Medulla oblongata (tissue), 1 donor: ENCODE results near the gene TIMP3.

Source experiments
- DNase-seq: peaks from one replicate; pipeline ENCODE4 v3.0.0-alpha.2; 2015; ENCODE audit errors: extremely low spot score

TIMP3 gene

GRCh38 chr22:32829451-32829851, 27.9 kb downstream of the TIMP3 start:
- DNase-seq: peak; percentile 56

- no peak for DNase-seq
These were observed 29.0 kb downstream of the TIMP3 start for GRCh38 chr22:32830473-32830872.

GRCh38 chr22:32830957-32831356, 29.5 kb downstream of the TIMP3 start:
- no peak for DNase-seq

GRCh38 chr22:32831584-32831983, 30.1 kb downstream of the TIMP3 start:
- no peak for DNase-seq

DNA sequence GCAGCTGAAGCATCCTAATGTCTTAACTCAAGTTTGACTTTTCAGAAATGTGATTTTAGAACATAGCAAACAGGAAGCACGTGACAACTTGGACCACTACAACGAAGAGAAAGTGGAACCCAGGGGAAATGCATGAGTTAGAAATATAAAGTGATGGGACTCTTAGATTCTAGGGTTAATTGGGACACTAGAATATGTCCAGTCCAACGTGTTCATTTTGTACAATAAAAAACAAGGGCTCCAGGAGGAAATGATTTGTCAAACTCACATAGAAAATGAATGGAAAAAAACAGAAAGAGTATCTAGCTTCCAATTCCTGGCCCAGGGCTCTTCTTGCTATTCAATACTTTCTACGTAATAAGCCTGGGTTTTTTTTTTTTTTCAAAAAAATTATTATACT, 30.7 kb downstream of the TIMP3 start:
- DNase-seq: no peak

- DNase-seq: no peak
These were observed 35.0 kb downstream of the TIMP3 start for GRCh38 chr22:32836280-32837123.

DNA sequence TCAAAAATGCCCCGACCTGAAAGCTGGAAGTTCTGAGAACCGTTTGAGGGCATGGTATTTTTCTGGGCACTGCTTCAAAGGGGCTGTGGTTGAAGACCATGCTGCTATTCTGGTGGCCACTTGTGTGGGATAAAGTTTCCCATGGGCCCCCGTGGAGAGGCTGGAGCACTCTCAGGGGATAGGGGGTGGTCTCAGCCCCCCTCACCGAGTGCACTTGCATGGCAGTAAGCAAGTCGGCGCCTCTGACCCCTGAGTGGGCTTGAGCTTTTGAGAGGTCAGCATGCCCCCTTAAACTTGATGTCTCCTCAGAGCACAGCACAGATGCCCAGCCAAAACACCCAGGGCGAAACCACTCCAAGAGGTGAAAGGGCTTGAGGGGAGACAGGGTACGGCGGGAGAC, 35.6 kb downstream of the TIMP3 start:
- no peak for DNase-seq

DNA sequence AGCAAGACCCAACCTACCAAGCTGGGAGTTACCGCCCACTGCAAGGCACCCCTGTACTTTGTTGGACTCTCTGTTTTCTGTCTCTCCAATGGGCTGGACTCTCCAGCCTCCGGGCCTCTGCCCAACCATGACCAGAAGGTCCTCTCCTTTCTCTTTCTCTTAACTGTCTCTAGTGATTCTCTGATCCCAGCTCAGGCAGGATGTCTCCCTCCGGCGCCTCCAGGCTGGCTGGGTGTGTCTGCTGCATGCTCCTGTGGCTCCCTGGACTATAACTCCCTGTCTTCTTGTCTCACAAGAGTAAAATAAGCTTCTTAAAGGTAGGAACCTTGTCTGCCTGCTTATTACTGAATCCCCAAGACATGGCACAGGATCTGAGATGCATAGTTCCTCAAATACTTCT, 36.3 kb downstream of the TIMP3 start:
- no peak for DNase-seq

DNA sequence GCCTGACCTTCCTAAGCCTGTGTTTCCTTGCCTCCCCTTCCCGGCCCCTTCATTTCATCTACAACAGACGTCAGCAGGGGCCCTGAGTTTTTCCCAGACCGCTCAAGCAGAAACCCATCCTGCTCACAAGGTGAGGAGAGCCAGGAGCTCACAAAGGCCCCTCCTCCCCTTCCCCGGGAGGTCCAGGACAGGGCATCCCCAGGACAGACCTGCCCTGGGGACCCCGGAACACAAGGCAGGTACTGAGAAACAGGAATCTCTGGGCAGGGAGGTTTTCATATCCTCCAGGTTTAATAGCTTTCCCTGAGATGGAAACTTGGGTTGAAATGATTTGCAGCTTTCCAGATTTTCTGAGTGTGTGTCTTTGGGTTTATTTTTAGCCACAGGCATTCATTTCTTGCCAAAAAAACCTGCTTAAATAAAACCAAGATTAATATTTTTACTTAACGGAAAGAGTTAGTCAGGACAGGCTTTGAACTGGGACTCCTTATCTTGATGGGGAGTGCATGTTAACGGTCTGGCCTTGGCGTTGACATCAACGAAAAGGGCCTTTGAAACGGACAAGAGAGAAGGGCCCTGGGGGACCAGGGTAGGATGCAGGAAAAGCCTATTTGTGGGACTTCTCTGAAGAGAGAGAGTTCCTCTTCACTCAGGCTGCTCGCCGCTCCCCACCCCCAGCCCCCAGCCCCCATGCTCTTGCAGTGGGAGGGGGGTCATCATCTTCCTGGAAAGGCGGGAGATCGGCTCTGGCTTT, 38.5 kb downstream of the TIMP3 start:
- DNase-seq: no peak

DNA sequence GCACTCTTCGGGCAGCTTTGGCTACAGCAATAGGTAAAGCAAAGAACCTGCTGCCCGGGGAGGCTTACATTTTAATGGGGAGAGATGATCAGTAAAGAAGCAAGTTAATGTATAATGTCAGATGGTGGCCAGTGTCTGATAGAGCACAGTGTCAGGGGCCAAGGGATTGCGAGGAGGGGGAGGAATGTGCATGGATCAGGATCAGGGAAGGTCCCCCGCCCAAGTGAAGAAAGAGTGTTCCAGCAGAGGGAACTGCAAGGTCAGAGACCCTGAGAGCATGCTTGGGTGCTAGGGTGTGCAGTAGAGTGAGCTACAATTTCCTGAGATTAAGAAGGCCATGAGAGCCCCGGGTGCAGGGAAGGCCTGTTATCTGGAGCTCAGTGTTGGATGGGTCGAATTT, 39.7 kb downstream of the TIMP3 start:
- DNase-seq: no peak

- no peak for DNase-seq
These were observed 41.0 kb downstream of the TIMP3 start for GRCh38 chr22:32842486-32842885.

DNA sequence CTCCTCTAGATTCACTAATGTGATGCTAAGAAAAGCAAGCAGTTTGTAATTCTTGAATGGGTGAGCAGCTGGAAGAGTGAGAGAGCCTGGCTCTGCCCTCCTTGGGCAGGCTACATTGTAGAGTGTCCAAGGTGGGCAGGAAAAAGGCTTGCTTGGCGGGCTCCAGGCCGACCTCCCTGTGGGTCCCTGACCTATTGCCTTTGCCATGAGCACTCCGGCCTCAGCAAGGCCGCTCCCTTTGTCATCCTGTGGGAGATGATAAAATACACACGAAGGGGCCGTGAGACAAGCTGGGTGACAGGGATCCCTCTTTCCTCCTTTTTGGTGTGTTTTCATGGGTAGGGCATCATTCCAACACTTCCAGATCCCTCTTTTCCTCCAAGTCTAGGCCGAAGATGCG, 41.8 kb downstream of the TIMP3 start:
- DNase-seq: no peak

DNA sequence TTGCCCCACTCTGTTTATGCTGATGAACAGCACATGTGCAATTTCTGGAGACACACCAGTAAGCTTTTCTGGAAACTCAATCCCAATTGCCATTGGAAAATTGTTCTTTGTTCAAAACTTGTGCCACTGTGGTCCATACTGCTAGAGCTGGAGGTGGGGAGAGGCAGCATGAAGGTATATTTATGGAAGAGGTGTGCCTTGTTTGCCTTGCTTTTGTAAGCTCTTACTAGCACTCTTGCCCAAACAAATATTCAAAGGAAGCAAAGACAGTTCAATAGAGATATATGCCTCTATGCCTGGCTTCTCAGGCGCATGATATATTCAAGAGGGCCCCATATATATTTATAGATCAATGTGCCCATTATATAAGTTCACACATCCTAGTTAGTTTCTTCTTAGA, 42.7 kb downstream of the TIMP3 start:
- DNase-seq: no peak

- DNase-seq: peak; percentile 7
These were observed 45.4 kb downstream of the TIMP3 start for GRCh38 chr22:32846780-32847491.

- DNase-seq: no peak
These were observed 46.7 kb downstream of the TIMP3 start for GRCh38 chr22:32848226-32848625.

DNA sequence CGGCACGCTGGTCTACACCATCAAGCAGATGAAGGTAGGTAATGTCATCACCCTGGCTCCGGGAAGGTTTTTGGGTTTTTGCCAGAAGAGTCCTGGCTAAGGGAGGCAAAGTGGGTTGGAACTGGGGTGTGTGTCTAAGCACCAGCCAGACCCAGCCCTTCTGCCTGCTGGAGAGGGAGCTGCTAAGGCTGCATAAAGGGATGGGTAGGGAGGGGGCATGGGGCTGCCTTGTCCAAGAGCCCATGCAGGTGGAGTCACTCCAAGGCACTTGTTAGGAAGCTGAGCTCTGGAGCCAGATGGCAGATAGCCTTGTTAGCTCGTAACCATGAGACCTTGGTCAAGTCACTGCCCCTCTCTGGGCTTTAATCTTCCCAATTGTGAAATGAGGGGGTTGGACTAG, 48.0 kb downstream of the TIMP3 start:
- peak; percentile 19 for DNase-seq

GRCh38 chr22:32850157-32850556, 48.7 kb downstream of the TIMP3 start:
- no peak for DNase-seq

DNA sequence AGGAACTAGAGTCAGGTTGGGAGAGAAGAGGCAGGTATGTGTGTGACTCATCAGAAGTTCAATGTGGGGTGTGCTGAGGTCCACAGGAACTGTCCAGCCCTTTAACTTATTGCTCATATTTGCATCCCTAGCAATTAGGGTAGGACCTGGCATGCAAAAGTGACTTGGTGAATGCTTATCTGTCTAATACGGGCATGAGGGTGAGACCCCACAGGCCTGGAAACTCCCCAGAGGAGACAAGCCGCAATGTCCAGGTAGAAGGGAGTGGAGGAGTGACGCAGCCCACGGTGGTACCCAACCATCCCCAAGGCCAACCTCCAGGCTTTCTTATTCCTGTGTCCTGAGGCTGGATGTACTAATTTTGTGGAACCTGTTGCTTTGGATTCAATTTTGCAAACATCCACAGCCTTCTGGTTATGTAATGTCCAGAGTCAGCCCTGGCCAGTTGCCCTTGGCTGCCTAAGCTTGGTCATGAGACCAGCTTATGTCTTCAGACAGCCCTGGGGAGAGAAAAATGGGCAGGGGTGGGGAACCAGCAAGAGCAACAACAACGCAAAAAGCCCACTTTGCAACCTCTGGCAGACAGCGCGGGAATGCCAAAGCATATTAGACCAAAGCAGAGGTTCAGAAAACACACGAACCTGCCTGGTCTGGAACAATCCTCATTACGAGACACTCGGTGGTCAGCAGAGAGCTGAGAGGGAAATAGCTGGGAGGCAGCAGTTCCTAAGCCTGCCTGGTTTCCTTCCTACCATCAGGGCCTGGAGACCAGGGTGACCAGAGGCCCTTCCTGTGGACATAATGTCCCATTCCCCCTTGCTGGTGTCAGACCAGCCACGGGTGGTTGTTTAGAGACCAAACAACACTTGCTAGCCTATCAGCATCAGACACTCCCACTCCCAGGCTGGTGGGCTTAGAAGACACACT, 49.3 kb downstream of the TIMP3 start:
- peak; percentile 87 for DNase-seq

DNA sequence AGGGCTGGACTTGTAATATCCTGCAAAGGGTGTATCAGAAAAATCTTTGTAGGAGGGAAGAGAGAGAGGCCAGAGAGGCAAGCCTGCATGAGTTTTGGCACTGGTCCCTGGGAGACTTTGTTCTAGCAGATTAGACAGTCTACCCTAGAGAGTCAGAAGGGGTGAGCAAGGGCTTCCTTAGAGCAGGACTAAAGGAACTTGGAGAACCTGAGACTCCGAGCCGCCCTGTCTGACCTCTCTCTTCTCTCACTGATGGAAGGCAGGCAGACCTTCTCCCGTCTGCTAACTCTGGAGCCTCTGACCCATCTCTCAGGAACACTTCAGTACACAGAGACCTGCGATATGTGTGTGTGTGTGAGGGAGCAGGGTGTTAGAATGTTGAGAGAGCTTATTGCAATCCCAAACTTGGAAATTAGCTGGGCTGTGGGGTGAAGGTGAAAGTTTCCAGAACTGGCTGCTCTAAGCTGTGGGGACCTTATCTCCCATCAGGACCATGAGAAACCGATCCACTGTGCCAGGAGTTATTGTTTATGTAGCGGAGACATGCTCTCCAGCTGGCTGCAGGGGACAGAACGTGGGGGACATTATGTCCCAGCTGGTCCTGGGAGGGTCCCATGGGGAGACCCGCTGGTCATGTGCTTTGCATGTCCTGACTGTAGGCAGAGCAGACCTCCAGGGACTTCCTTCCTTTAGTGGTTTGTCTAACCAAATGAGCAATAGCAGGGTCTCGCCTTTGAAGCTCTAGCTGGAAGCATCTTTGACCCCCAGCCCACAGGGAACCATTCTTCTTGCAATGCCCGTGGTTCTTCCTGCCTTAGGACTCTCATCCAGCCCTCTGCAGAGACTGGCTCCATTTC, 51.1 kb downstream of the TIMP3 start:
- peak; percentile 54 for DNase-seq

GRCh38 chr22:32853662-32854061, 52.2 kb downstream of the TIMP3 start:
- no peak for DNase-seq
